HepG2 (cell line): Measurements from ENCODE around the gene ASXL1. TPM values are rescaled to one million over a fixed set of nuclear protein-coding genes. Genes with fewer than 3 reads are reported as not detected.
A peak's percentile ranks its signal among the peaks of the same experiment; 100 is the strongest.

Experiments
- AGO2 ChIP-seq: fragments of 200-400 bp; formaldehyde crosslinking; optimal IDR thresholded peaks from 2 replicates; pipeline ENCODE3; 2017; ENCODE audit warnings: mild to moderate bottlenecking, low read depth, low read length, moderate library complexity
- CAMTA2 ChIP-seq: sonication (generic); formaldehyde crosslinking; IDR thresholded peaks from 2 replicates; pipeline ENCODE4 v1.4.0; 2020; ENCODE audit warnings: mild to moderate bottlenecking, missing genetic modification reagents, borderline replicate concordance
- ELF4 ChIP-seq: sonication (generic); formaldehyde crosslinking; IDR thresholded peaks from 2 replicates; pipeline ENCODE4 v1.5.0; 2020; ENCODE audit warnings: missing genetic modification reagents, mild to moderate bottlenecking, moderate library complexity, borderline replicate concordance
- HNRNPL ChIP-seq: fragments of 200-400 bp; formaldehyde crosslinking; IDR thresholded peaks from 2 replicates; pipeline ENCODE4 v1.6.1; 2017; ENCODE audit warnings: mild to moderate bottlenecking, low read depth, low read length
- KLF13 ChIP-seq: sonication (generic); formaldehyde crosslinking; IDR thresholded peaks from 2 replicates; pipeline ENCODE4 v1.4.0; 2020; ENCODE audit warnings: mild to moderate bottlenecking, missing genetic modification reagents
- MATR3 ChIP-seq: sonication (generic); formaldehyde crosslinking; IDR thresholded peaks from 2 replicates; pipeline ENCODE4 v1.4.0; 2020; ENCODE audit warnings: missing genetic modification reagents
- PLRG1 ChIP-seq: fragments of 450-650 bp; conservative IDR thresholded peaks from 2 replicates; pipeline ENCODE4 v1.6.1; 2016
- PPARG ChIP-seq: conservative IDR thresholded peaks from 2 replicates; pipeline ENCODE4 v1.6.1; 2016; ENCODE audit warnings: missing biosample characterization, missing genetic modification reagents
- RCOR2 ChIP-seq: IDR thresholded peaks from 2 replicates; pipeline ENCODE4 v1.6.1; 2016; ENCODE audit warnings: missing biosample characterization, missing genetic modification reagents
- SRSF4 ChIP-seq: fragments of 200-400 bp; formaldehyde crosslinking; IDR thresholded peaks from one replicate; pipeline ENCODE4 v1.6.1; 2018; ENCODE audit warnings: mild to moderate bottlenecking, low read depth, low read length, moderate library complexity; ENCODE audit not compliant: poor library complexity, severe bottlenecking
- ZFP37 ChIP-seq: sonication (generic); formaldehyde crosslinking; IDR thresholded peaks from 2 replicates; pipeline ENCODE4 v1.4.0; 2020; ENCODE audit warnings: missing genetic modification reagents, borderline replicate concordance
- ZFY ChIP-seq: sonication (generic); formaldehyde crosslinking; IDR thresholded peaks from 2 replicates; pipeline ENCODE4 v1.4.0; 2020; ENCODE audit warnings: missing genetic modification reagents
- ZNF3 ChIP-seq: IDR thresholded peaks from 2 replicates; pipeline ENCODE4 v1.7.0; 2017; ENCODE audit warnings: inconsistent platforms
- ZNF326 ChIP-seq: sonication (generic); formaldehyde crosslinking; IDR thresholded peaks from 2 replicates; pipeline ENCODE4 v1.4.0; 2020; ENCODE audit warnings: missing genetic modification reagents, borderline replicate concordance
- ZNF337 ChIP-seq: sonication (generic); formaldehyde crosslinking; IDR thresholded peaks from 2 replicates; pipeline ENCODE4 v1.5.1; 2020; ENCODE audit warnings: missing genetic modification reagents, low read depth, mild to moderate bottlenecking, borderline replicate concordance
- ZNF644 ChIP-seq: IDR thresholded peaks from 2 replicates; pipeline ENCODE4 v1.6.1; 2016; ENCODE audit warnings: low read depth
- polyA plus RNA-seq, 8 experiments: library from polyadenylated mRNA; depleted of rRNA in 3 of 8; stranded (reverse) in 7 of 8; unstranded in 1 of 8; fragments of >200 nt; fragmentation: Illumina TruSeq in 4 of 8; extraction: Trizol in 4 of 8; gene quantifications; 2 replicates each; pipeline versions ENCODE4 v1.2.1 to v1.2.3, GENCODE V29; 2011 to 2016; ENCODE audit warnings: low read depth in 4 of 8, missing spikeins in 1 of 8, mixed read lengths in 1 of 8; ENCODE audit not compliant: insufficient read depth in 1 of 8
- total RNA-seq, 5 experiments: library from RNA; depleted of rRNA; stranded (reverse); fragments of >200 nt; fragmentation: Illumina TruSeq; extraction: Trizol; gene quantifications; 2 replicates each; pipeline ENCODE4 v1.2.3, GENCODE V29; 2016; ENCODE audit warnings: low read depth in 1 of 5
- TF ChIP-seq, protein P1 (sequence below): sonication (generic); formaldehyde crosslinking; IDR thresholded peaks from 2 replicates; pipeline ENCODE4 v1.5.0; 2020; ENCODE audit warnings: mild to moderate bottlenecking, missing genetic modification reagents
- TF ChIP-seq, protein P2 (sequence below): sonication (generic); formaldehyde crosslinking; IDR thresholded peaks from 2 replicates; pipeline ENCODE4 v1.5.1; 2020; ENCODE audit warnings: missing genetic modification reagents, mild to moderate bottlenecking, borderline replicate concordance
- TF ChIP-seq, protein P3 (sequence below): sonication (generic); formaldehyde crosslinking; IDR thresholded peaks from 2 replicates; pipeline ENCODE4 v1.5.0; 2020; ENCODE audit warnings: missing genetic modification reagents, mild to moderate bottlenecking, borderline replicate concordance
- TF ChIP-seq, protein P4 (sequence below): sonication (generic); formaldehyde crosslinking; IDR thresholded peaks from 2 replicates; pipeline ENCODE4 v1.8.0; 2022; ENCODE audit warnings: low read depth, missing genetic modification reagents
- TF ChIP-seq, protein P5 (sequence below): sonication (generic); formaldehyde crosslinking; IDR thresholded peaks from 2 replicates; pipeline ENCODE4 v1.5.0; 2020; ENCODE audit warnings: missing genetic modification reagents, mild to moderate bottlenecking, borderline replicate concordance

Gene ASXL1
- total and polyA plus RNA-seq, 2 of the 13 experiments (the other 11 are each of a cell fraction or from before 2014, with no cell fraction given) = 62.1 to 74.8 TPM

DNA sequence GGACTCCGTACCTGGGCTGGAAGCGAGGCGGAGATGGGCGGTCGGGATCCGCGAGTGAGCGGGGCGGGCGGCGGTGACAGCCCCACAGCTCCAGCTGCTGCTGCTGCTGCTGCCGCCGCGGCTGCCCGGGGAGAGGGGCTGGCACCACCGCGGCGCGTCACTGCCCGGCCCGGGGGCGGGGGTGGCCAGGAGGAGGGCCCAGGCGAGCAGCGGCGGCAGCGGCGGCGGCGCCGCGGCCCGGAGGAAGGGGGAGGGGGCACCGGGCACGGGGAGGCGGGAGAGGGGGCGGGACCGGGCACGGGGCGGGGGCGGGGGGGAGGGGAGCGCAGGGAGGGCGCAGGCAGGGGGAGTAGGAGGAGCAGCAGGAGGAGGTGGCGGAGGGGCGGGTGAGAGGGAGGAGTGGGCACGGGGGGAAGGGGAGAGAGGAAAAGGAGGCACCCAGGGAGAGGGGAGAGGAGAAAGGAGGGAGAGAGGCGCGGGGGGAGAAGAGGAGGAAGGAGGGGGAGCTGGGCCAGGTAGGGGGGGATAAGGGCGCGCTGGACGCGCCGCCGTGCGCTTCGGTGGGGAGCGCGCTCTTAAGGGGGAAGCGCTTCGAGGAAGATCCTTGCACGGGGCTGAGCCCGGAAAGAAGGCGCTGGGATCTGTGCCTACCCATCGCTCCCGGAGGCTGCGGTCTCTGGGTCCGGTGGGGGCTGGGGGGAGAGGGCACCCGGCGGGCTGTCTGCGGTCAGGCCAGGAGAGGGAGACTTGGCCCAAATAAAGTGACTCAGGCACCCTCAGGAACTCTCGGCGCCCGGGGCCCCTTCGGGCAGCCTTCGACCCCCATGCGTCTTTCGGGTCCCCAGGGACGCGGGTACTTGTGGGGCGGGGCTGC is 125.5 kb downstream of the ASXL1 start (continued):
- TF ChIP-seq, protein P1, sequence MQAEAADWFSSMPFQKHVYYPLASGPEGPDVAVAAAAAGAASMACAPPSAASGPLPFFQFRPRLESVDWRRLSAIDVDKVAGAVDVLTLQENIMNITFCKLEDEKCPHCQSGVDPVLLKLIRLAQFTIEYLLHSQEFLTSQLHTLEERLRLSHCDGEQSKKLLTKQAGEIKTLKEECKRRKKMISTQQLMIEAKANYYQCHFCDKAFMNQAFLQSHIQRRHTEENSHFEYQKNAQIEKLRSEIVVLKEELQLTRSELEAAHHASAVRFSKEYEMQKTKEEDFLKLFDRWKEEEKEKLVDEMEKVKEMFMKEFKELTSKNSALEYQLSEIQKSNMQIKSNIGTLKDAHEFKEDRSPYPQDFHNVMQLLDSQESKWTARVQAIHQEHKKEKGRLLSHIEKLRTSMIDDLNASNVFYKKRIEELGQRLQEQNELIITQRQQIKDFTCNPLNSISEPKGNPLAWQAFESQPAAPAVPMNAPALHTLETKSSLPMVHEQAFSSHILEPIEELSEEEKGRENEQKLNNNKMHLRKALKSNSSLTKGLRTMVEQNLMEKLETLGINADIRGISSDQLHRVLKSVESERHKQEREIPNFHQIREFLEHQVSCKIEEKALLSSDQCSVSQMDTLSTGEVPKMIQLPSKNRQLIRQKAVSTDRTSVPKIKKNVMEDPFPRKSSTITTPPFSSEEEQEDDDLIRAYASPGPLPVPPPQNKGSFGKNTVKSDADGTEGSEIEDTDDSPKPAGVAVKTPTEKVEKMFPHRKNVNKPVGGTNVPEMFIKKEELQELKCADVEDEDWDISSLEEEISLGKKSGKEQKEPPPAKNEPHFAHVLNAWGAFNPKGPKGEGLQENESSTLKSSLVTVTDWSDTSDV (CRISPR knock-in tag) = 0 out of 2 replicates have a peak, but pooled peaks have one; percentile 37
- 0 out of 2 replicates have a peak, but pooled peaks have one; percentile 35 for TF ChIP-seq PPARG (CRISPR knock-in tag)
- no peak for TF ChIP-seq ZNF326 (CRISPR knock-in tag)
- TF ChIP-seq, protein P2, sequence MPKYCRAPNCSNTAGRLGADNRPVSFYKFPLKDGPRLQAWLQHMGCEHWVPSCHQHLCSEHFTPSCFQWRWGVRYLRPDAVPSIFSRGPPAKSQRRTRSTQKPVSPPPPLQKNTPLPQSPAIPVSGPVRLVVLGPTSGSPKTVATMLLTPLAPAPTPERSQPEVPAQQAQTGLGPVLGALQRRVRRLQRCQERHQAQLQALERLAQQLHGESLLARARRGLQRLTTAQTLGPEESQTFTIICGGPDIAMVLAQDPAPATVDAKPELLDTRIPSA = 0 out of 2 replicates have a peak, but pooled peaks have one; percentile 15
- TF ChIP-seq ZNF337 = no peak
- TF ChIP-seq RCOR2 (CRISPR knock-in tag) = no peak
- TF ChIP-seq, protein P3, sequence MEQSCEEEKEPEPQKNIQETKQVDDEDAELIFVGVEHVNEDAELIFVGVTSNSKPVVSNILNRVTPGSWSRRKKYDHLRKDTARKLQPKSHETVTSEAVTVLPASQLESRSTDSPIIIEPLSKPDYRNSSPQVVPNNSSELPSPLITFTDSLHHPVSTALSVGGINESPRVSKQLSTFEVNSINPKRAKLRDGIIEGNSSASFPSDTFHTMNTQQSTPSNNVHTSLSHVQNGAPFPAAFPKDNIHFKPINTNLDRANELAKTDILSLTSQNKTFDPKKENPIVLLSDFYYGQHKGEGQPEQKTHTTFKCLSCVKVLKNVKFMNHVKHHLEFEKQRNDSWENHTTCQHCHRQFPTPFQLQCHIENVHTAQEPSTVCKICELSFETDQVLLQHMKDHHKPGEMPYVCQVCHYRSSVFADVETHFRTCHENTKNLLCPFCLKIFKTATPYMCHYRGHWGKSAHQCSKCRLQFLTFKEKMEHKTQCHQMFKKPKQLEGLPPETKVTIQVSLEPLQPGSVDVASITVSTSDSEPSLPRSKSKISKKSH (CRISPR knock-in tag) = peak; percentile 84
- TF ChIP-seq ZNF3 (CRISPR knock-in tag) = no peak
- TF ChIP-seq, protein P4, sequence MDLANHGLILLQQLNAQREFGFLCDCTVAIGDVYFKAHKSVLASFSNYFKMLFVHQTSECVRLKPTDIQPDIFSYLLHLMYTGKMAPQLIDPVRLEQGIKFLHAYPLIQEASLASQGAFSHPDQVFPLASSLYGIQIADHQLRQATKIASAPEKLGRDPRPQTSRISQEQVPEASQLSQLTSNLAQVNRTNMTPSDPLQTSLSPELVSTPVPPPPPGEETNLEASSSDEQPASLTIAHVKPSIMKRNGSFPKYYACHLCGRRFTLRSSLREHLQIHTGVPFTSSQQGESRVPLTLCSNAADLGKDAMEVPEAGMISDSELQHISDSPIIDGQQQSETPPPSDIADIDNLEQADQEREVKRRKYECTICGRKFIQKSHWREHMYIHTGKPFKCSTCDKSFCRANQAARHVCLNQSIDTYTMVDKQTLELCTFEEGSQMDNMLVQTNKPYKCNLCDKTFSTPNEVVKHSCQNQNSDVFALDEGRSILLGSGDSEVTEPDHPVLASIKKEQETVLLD (CRISPR knock-in tag) = peak; percentile 92
- no peak for TF ChIP-seq PLRG1
- TF ChIP-seq SRSF4 = no peak
- TF ChIP-seq ELF4 (CRISPR knock-in tag) = no peak
- peak; percentile 56; the same call in 1 of the 2 replicates for TF ChIP-seq ZFP37 (CRISPR knock-in tag)
- no peak for TF ChIP-seq MATR3 (CRISPR knock-in tag)
- no peak for TF ChIP-seq ZNF644 (CRISPR knock-in tag)
- TF ChIP-seq KLF13 (CRISPR knock-in tag) = no peak
- peak; percentile 27; the same call in 1 of the 2 replicates for TF ChIP-seq ZFY
- TF ChIP-seq CAMTA2 (CRISPR knock-in tag) = peak; percentile 81
- TF ChIP-seq, protein P5, sequence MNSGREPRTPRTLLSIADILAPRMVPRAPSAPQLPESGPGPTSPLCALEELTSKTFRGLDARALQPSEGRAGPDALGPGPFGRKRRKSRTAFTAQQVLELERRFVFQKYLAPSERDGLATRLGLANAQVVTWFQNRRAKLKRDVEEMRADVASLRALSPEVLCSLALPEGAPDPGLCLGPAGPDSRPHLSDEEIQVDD = peak; percentile 63; the same call in 1 of the 2 replicates
- peak; percentile 81 for TF ChIP-seq AGO2
- TF ChIP-seq HNRNPL = peak; percentile 45; the same call in 1 of the 2 replicates
